GM21825 (cell line): Measurements from ENCODE around the gene NECAP2.
"Not testable (repeated sequence)": the region's sequence is repeated elsewhere in the genome, so short reads cannot be mapped to it uniquely, and the experiment has no call there.

ENCODE experiments used
- ATAC-seq: cut with Tn5 transposase; IDR thresholded peaks from one replicate; pipeline ENCODE4 v1.9.1; 2021; ENCODE audit warnings: mild to moderate bottlenecking, moderate library complexity; ENCODE audit not compliant: unreplicated experiment

Gene NECAP2

DNA sequence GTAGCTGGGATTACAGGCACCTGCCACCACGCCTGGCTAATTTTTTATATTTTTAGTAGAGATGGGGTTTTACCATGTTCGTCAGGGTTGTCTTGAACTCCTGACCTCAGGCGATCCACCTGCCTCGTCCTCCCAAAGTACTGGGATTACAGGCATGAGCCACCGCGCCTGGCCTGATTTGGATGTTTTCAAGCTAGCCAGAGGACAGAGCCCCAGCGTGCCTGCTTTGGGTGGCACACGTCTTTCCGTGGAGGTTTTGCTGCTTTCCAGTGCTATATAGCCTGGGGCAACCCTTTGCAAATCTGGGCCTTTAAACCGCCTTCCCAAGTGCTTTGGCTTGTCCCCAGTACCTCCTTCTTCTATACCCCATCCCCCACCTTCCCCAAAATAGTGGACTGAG lies 15.6 kb downstream of the NECAP2 start:
- ATAC-seq = not testable (repeated sequence)

DNA sequence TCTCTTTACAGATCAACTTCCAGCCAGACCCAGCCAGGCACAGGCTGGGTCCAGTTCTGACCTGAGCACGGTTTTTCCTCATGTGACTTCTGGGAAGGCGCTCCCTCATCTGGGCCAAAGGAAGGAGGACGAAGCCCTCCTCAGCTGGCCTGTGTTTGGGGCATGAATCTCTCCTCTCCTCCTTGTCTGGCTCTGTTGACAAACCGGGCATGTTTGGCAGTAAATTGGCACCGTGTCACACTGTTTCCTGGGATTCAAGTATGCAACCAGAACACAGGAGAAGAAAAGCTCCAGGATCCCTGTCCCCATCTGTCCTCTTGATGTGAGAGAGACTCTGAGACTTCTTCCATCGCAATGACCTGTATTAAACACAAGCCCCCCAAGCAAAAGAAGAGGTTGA lies 18.3 kb downstream of the NECAP2 start:
- ATAC-seq = no peak

DNA sequence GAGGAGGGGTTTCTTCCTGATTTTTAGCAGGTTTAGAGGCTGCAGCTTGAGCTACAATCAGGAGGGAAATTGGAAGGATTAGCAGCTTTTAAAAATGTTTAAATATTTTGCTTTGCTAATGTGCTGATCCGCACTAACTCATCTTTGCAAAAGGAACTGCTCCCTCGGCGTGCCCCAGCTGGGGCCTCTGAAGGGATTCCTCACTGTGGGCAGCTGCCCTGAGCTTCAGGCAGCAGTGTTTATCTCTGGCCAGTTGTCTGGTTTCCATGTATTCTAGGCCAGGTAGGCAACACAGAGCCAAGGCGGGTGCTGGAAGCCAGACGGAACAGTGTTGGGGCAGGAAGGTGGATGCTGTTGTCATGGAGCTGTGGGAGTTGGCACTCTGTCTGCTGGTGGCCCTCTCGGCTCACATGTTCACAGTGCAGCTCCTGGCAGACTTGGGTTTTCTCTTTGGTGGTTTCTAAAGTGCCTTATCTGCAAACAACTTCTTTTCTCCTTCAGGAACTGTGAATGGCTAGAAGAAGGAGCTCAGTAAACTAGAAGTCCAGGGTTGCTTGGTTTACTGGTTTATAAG lies 18.9 kb downstream of the NECAP2 start:
- ATAC-seq = no peak

DNA sequence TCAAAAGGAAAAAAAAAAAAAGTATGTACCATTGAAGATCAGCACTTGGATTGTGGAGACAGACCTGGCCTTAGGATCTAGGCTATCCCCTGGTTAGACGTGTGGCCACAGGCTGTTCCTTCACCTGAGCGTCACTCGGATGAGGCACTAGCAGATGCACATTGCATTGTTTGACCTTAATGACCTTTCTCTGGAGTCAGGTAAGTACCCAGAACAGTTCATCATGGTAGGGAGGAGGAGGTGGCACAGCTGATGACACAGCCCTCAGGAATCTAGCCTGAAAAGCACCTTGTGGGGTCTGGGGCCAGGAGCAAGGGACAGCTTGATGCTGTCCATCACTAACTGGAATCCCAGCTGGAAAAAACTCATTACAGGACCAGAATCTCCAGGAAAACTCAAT lies 21.2 kb downstream of the NECAP2 start:
- no peak for ATAC-seq

DNA sequence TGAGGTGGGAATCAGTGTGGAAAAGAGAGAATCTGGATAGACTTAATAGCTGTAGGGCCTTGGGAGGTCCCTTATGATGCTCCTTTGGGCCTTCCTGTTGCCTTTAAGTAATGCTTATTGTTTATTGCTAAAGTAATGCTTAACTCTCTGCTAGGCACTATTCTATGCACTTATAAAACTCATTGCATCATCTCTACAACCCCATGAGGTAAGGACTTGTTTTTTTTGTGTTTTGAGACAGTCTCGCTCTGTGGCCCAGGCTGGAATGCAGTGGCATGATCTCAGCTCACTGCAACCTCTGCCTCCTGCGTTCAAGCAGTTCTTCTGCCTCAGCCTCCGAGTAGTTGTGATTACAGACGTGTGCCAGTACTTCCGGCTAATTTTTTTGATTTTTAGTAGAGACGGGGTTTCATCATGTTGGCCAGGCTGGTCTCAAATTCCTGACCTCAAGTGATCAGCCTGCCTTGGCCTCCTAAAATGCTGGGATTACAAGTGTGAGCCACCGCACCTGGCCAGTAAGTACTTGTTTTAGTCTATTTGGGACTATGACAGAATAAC lies 22.3 kb downstream of the NECAP2 start:
- ATAC-seq = no peak

DNA sequence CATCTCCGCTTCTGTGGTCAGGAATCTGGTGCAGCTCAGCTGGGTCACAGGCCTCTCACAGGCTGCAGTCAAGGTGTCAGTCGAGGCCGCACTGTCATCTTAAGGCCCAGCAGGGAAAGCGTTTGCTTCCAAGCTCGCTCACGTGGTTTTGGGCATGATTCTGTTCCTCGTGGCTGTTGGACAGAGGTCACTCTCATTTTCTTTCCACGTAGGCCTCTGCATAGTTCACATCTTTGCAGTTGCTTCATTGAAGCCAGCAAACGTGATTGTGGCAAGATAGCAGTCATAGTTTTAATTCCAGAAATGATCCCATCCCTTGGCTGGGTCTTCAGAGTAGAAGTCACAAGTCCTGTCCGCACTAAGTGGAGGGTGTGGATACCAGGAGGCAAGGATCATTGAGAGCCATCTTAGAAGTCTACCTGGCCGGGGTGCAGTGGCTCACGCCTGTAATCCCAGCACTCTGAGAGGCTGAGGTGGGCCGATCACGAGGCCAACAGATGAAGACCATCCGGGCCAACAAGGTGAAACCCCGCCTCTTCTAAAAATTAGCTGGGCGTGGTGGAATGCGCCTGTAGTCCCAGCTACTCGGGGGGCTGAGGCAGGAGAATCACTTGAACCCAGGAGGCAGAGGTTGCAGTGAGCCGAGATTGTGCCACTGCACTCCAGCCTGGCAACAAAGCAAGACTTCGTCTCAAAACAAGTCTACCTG lies 24.5 kb downstream of the NECAP2 start:
- no peak for ATAC-seq

DNA sequence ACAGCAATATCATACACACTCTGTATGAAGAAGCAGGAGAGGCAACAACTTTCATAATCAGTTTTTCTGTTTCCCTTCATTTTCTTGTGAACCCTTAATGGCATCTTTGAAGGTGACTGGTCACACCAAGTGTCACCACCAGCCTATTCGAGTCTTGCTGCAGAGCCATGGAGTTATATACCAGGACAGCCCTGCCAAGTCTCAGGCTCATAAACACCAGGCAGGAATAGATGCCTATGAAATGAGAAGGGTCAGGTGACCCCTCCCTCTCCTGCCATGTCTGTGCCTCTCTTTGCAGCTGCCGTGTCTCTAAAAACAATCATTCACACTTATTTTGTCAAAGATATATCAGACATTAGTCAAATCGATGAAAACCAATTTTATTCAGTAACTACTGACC lies 28.0 kb downstream of the NECAP2 start:
- no peak for ATAC-seq

DNA sequence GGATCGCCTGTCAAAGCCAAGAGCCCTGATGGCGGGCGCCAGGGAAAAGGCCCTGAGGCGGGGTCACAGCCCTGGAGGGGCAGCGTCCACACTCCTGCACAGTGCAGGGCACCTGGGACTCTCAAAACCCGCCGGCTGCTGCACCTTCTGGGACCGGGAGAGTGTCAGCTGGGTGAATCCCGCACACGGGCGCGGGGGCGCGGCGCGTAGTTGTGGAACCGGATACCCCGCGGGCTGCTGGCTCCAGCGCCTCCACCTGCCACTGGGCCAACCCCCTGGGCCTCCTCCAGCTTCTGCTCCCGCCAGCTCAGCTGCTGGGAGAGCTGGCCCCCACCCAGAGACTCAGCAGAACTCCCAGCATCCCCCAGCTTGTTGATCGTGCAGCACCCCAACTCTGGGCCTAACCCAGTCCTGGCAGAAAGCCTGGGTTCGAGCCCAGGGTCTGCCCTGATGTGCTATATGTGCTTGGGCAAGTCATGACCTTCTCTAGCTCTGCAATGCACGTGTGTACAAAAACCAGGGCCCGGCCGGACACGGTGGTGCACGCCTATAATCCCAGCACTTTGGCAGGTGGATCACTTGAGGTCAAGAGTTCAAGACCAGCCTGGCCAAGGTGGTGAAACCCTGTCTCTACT lies 33.8 kb downstream of the NECAP2 start:
- no peak for ATAC-seq

DNA sequence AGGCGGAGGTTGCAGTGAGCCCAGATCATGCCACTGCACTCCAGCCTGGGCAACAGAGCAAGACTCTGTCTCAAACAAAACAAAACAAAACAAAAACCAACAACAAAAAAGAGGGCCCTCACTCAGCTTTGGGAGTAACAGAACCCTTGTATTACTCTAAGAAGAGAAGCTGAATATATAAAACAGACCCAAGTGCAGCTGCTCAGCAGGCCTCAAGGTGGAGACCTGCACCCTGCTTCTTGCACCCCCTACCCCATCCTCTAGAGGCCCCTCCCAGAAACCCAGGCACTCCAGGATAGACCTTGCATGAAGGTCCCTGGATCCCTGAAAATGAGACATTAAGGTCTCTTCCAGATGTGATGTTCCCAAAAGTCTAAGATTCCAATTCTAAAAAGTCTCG lies 34.4 kb downstream of the NECAP2 start:
- ATAC-seq = not testable (repeated sequence)

DNA sequence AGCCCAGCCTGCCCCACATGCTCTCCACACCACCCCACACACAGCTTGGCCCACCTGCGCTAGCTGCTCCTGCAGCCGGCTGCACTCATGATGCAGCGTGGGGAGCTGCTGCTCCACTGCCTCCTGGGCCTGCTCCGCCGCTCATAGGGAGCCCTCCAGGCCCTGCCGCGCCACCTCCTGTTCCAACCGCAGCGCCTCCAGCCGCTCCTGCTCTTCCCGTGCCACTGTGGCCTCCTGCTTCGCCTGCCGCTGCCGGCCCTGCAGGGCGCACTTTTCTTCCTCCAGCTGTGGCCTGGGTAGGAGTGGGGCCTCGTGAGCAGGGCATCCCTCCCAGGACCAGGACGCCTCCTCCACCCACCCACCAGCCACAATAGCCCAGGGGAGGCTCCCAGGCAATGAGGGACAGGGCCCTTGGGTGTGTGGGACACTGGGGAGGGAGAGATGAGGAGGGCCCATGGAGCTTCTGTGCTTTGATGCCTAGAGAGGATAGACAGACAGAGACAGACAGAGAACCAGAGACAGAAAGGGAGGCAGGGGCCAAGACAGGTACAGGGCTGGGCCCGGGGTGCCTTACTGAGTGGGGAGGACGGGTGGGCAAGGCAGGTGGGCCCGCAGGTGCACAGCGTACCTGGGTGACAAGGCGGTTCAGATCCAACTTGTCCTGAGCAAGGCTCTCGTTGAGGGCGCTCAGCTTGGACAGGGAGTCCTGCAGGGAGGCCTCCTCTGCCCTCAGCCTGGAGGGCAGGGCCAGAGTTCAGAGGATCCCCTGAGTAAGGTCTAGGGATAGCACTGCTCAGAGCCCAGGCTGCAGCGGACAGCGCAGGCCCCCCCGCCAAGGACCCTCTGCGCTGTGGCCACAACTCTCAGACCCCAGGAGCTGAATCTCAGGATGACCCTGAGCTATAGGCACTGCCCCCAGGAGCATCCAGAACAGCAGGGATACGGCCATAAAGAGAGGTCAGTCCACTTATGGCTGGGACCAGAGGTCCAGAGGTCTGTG lies 35.5 kb downstream of the NECAP2 start:
- not testable (repeated sequence) for ATAC-seq

DNA sequence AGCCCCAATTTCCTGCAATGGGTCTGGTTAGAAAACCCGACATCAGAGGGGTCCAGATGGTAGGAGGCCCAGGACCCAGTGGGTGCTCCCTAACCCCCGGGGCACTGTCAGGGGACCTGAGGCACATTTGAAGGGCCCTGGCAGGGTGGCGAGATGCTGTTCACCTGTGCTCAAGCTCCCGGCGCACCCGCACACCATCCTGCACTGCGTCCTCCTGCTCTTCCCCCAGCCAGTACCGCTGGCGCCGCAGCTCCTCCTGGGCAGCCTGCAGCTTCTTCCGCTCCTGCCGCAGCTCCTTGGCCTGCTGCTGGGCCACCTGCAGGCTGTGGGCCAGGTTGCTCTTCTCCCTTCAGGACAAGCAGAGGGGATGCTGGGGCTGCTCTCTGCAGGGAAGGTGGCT lies 37.6 kb downstream of the NECAP2 start:
- no peak for ATAC-seq

DNA sequence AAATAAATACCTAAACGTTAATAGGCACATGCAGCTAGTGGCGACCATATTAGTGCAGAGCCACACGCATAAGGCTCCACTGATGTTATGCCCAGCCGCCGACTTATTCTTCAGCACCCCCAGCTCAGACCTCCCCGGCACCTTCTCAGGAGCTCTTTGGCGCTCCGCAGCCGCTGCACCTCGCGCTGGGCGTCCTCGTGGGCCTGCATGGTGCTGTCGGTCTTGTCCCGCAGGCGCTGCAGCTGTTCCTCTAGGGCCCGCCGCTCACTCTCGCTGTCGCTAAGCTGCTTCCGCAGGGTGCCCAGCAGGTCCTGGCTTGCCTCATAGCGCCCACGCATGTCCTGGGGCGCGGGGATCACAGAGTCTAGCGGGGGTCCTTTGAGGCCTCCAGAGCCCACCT lies 42.6 kb downstream of the NECAP2 start:
- ATAC-seq = not testable (repeated sequence)

DNA sequence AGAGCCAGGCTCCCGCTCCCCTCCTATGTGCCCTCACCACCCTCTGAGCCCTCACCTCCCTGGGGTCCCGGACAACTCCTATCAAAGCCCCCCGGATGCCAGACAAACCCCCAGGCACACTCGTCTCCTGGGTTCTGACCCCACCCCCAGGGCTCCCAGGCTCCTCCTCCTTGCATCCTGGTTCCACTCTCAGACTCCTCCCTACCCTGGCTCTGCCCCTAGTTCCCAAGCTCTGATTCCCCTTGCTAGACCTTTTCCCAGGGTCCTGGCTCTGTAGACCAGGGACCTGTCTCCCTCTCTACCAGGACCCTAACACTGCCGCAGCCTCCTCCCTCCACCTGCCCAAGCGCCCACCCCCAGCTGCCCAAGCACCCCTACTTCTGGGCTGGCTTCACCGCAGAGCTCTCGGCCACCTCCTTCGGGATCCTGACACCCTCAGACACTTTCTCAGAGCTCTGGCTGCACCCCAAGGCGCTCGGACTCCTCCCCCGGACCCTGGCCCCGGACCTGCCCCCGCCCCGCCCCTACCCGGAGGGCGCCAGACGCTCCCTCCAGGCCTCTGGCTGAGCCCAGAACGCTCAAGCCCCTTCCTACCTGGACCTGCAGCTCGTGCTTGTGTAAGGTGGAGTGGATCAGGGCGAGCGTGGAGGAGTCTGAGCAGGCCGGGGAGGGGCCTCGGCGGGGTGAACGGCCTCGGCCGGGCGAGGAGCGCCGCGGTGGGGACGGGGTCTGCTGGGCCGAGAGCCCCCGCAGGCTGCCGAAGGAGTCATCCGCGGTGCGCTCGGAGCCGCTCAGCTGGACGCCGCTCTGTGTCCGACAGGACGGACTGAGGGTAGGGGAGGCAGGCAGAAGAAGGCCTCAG lies 43.3 kb downstream of the NECAP2 start:
- not testable (repeated sequence) for ATAC-seq

DNA sequence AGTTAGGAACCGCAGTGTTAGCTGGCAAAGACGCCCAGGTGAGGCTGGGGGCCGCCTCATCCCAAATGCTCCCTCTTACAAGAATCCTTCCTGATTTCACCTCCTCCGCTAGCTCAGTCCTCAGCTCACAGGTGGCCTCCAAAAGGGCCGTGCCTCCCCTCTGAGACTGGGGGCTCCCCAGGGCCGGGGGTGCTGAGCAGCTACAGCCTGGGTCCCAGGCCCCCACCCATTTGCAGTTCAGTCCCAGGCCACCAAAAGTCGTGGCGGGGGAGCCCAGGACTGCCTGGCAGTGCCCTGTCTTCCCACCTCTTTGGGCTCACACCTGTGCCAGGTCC lies 43.9 kb downstream of the NECAP2 start:
- ATAC-seq = no peak

DNA sequence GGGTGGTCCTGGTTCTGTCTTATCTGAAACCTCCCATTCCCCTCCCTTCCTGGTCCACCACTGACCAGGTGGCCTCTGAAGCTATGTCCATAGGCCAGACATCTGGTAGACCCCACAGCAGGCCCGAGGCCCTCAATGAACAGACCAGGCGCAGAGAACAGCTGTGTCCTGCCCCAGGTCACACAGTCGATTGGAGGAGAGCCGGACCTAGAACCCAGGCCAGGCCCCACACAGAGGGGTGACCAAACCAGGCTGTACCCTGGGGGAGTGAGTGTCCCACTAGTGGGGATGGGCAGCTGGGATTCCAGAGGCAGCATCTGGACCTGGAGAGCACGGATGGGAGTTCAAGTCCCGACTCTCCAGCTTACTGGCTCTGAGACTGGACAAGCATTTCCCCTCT lies 44.4 kb downstream of the NECAP2 start:
- ATAC-seq = no peak

DNA sequence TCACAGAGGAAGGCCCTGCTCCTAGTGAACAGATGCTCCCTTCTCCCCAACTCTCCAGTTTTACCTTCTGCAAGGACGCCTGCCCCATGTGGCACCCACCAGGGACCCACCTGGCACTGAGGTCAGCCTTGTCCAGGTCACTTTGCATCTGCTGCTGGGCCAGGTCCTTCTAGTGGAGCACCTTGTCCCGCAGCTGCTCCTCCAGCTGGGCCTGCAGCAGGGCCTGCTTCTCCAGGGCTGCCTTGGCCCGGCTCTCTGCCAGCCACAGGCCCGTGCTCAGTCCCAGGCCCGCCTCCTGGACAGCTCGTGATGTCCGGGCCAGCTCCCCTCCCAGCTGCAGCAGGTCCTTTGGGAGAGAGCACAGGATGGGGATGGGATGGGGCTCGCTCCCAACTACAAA lies 45.8 kb downstream of the NECAP2 start:
- not testable (repeated sequence) for ATAC-seq

DNA sequence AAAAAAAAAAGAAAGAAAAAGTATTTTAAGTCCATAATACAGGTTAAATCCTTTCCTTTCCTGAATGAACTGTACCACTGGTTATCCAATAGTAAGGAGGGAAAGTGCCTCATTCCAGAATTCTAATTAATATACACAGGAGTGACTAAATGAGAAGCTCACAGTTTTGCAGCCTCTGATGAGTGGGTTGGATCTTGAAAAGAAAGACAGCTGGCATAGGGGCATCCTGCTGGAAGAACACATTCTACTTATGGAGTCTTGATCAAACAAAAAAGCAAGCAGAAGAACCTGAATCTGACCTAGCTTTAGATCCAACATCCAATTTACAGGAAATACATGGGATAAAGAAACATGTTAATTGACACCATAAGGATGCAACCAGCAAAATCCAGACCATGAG lies 46.5 kb downstream of the NECAP2 start:
- ATAC-seq = not testable (repeated sequence)

DNA sequence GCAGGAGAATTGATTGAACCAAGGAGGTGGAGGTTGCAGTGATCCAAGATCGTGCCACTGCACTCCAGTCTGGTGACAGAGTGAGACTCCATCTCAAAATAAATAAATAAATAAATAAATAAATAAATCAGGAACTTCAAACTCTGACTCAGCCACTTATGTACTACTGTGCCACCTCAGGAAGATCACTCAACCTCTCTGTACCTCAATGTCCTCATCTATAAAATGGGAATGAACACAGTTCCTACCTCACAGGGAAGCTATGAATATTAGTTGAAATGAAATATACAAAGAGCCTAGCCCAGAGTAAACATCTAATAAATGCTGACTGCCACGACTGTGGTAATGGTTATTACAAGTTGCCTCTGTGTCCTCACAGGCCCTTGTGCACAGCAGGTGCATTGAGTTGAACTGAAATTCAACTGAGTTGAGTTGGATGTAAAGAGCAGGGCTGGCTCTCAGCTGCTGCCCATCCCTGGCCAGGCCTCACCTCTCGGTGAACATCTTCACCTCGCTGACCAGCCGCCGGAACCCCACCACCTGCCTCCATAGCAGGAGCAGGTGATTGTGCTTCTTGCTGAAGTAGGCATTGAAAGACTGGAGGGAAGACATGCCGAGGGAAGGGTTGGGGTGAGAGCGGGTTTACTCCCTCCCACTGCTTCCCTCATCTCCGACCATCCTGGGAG lies 48.8 kb downstream of the NECAP2 start:
- not testable (repeated sequence) for ATAC-seq

DNA sequence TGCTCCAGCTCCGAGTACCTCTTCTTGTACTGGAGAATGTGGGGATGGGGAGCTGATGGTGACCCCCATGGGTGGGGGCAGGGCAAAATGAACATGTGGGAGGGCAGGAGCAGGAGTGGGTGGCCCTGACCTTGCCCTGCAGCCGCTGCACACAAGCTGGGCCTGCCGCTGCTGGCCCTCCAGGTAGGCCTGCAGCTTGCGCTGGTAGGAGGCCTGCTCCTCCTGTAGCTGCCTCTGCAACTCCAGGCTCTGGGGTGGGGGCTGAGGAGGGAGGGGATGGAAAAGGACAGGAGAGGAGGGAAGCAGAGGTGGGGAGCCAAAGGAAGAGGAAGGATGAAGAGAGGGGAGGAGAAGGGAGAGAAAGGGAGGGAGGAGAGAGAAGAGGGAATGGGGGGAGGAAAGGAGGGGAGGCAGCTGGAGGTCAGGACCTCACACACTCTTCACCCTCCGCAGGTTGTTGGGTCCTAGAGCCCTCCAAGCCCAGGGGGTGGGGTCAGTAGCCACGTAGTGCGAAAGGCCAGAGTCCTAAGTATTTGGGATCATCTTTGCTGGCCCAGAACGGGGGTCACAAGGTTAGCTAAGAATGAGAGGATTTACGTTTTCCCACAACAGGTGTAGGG lies 50.6 kb downstream of the NECAP2 start:
- no peak for ATAC-seq
